Caki2 (cell line): Measurements from ENCODE around the gene IARS1. TPM values are rescaled to one million over a fixed set of nuclear protein-coding genes. Genes with fewer than 3 reads are reported as not detected.

ENCODE experiments used
- DNase-seq: peaks from one replicate; pipeline ENCODE4 v3.0.0-alpha.2; 2015; ENCODE audit warnings: low read depth
- in situ Hi-C: cut with HindIII; loops from 2 replicates; pipeline ENCODE4 v1.10.0; 2016; ENCODE audit warnings: low sequenced_read_pairs, low pct_unique_long_range_greater_than_20kb, mixed read lengths
- total RNA-seq: library from RNA; depleted of rRNA; stranded (reverse); fragments of >200 nt; shearing (Covaris generic); gene quantifications from 2 replicates; pipeline ENCODE4 v1.2.3, GENCODE V29; 2014; ENCODE audit warnings: low replicate concordance

IARS1 gene
- total RNA-seq, 1 experiment from 2014 or later = 112 TPM

GRCh38 chr9:92299116-92299515 lies 5.6 kb upstream of the IARS1 start:
- no peak for DNase-seq

DNA sequence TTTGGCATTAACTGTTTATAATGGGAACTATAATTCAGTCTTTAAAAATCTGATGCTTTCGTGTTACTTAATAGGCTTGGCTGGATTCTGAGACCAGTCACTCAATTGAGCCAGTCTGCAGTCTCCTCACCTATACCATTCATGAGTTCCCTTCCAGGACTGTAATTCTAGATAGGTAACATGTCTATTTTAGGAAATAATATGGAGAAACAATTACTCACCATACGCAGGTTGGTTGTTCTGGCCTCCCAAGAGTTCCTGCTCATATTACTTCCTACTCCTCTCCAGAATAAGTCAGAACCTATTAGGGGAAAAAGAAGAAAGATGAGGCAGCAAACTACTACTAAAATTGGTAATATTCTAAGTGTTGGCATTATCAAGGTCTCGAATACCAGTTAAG lies 4.5 kb upstream of the IARS1 start:
- no peak for DNase-seq
- in situ Hi-C loops = no loop called here

More at GRCh38 chr9:92299116-92299515, 5.6 kb upstream of the IARS1 start:
- in situ Hi-C loops = no loop called here

GRCh38 chr9:92297611-92298010 lies 4.1 kb upstream of the IARS1 start:
- in situ Hi-C loops = no loop called here
- DNase-seq = no peak

- no peak for DNase-seq
- in situ Hi-C loops = no loop called here
Measured at GRCh38 chr9:92295827-92296258, 2.3 kb upstream of the IARS1 start.

DNA sequence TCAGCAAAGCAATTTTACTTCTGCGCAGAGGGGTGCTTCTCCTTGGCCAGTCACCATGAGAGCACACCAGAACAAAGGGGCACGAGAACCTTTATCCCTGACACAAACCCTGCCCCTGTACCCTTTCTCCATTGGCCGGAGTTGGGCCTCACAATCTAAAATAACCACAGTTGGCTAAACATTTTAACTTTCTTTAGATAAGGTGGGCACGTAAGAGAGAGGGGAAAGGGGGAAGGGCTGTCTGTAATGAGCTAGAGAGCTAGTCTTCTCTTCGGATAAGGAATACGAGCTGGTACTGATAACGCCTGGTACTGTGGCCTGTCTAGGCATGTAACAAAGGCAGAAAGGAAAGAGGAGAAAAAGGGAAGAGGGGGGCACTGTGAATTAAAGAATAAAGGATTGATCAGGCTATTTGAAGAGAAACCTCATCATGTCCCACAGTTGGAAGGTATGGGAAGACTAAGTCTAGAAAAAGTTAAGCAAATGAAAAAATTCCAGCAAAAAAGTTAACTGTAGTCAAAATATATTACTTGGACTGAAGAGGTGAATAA lies 1.8 kb upstream of the IARS1 start:
- no peak for DNase-seq
- in situ Hi-C loops = no loop called here

DNA sequence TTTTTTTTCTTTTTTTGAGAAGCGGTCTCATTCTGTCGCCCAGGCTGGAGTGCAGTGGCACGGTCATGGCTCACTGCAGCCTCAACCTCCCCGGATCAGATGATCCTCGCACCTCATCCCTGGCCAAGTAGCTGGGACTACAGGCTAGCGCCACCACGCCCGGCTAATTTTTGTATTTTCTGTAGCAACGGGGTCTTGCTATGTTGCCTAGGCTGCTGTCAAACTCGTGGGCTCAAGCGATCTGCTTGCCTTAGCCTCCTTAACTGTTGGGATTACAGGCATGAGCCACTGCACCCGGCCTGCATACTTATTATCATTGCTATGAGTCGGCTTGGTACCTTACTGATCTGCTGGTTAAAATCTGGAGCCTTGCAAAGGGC lies 790 bp upstream of the IARS1 start:
- in situ Hi-C loops = no loop called here

GRCh38 chr9:92293075-92293354 lies 482 bp downstream of the IARS1 start:
- in situ Hi-C loops = no loop called here
- DNase-seq = no peak

More for the DNA sequence above, 790 bp upstream of the IARS1 start:
- peak; percentile 44 for DNase-seq

DNA sequence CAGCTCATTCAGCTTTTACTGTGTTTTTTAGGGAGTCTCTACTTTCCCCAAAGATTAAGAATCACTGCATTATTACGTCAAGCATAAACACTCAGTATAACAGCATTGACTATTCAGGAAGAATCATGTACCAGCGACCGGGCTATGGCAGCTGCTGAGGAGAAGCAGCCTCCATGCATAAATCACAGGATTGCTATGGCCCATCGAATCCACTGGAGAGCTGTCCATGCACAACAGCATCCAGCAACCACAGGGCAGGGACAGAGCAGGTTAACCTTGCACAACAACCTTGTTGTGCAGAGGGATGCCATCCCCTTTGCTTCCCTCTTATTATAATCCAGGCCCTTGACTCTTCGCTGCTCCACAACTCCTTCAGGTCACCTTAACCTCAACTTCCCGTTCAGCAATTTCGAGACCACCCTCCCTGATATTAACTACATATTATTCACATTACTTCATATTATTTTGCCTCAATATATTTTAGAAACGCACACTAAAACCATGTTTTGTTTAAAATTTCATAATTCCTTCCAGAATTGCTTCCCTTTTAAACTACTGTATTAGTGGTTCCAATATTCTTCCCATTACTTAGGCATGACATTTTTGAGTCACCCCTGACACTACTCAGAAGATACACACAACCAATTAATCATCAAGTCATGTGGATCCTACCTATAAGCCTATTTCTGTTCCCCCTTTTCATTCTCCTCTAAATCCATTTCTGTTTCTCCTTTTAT lies 991 bp downstream of the IARS1 start:
- in situ Hi-C loops = no loop called here
- no peak for DNase-seq

GRCh38 chr9:92291577-92291976 lies 1.9 kb downstream of the IARS1 start:
- DNase-seq = no peak
- in situ Hi-C loops = no loop called here

DNA sequence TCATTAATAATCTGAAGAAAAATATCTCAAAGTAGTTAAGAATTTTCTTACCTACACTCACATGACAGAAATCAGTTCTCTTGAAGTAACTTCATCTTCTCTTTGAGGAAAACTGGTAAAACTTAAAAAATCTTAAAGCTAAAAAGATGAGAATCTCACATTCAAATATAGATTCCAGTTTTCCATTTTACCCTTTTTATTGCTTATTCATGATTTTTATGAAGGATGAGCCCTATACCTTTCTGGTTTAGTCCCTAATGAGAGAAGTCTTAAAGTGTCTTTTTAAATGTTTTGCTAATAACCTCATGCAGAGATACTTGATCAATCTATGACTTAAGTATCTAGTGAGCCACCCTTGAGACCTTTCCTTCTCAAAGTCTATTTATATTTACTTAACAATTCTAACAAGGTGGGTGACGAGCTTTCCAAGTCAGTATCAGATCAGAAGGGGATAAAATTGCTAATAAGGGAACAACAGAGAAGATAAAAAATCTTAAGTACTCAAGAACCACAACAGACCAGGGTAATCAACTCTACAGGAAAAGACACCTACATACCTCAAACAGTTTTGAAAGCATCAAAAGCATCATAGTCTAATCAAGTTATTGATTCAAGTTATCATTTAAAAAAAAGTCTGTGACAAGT lies 2.6 kb downstream of the IARS1 start:
- in situ Hi-C loops = no loop called here
- DNase-seq = no peak

DNA sequence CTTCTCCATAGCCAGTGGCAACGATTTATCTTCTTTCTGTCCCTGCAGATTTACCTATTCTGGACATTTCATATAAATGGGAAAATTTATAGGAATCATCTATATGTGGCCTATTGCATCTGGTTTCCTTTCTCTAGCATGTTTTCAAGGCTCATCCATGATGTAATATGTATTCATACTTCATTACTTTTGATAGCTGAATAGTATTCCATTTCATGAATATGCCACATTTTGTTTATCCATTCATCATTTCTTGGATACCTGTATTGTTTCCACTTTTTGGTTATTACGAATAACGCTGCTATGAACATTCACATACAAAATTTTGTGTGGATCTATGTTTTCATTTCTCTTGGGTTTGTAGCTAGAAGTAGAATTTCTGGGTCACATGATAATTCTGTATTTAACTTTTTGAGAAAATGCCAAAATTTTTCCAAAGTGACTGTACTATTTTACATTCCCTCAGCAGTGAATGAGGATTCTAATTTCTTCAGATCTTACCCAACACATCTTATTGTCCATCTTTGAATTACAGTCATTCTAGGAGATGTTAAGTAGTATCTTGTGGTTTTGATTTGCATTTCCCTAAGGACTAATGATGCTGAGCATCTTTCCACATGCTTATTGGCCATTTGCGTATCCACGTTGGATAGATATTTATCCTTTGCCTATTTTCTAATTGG lies 3.6 kb downstream of the IARS1 start:
- in situ Hi-C loops = no loop called here
- no peak for DNase-seq

- in situ Hi-C loops = no loop called here
- no peak for DNase-seq
Measured at GRCh38 chr9:92279302-92279701, 14.2 kb downstream of the IARS1 start.

DNA sequence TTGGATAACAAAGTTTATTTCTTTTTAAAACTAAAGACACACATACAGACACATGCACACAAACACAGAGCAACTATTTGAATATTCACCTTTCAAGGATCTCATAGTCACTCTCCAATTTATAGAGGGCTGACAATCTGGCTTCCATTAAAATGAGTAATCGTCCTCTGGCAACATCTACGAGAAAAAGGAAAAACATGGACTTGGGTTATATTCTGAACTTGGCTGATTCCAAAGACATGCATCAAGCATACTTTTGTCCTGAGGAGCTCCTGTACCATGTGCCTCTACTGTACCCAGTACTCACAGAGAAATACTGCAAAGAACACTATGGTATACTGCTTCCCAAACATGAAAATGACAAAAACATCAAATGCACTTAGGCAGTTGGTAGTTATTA lies 15.4 kb downstream of the IARS1 start:
- in situ Hi-C loops = no loop called here

DNA sequence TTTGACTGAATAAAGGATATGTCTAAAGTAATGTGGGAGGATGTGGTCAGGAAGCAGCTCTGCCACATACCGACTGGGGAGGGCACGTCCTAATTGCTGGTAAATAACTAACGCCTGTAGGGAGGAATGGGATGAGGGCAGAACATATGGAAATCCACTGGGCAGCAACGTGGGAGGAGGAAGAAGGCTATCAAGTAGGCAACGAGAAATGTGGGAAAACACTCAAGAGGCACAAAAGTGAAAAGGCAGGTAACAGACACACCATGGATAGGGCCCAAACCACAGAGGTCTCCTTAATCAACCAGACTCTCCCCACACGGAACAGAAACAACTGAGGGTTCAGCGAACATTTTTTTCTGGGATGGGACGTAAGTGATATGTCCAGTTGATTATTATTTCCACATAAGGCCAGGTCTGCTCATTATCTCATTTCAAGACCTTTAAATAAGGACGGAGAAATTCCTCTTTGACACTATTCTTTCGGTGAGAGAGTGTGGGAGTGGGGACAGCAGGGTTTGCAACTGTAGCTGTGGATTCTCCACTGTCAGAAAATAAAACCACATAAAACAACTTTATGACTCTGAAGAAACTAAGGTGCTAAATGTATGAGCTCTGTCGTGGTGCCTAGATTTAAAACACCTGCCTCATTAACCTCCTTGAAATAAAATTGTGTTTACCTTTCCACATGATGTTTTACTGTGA lies 17.0 kb downstream of the IARS1 start:
- DNase-seq = no peak
- in situ Hi-C loops = no loop called here

More for the DNA sequence above, 15.4 kb downstream of the IARS1 start:
- DNase-seq = no peak

GRCh38 chr9:92275541-92275940 lies 18.0 kb downstream of the IARS1 start:
- DNase-seq = no peak
- in situ Hi-C loops = no loop called here

- DNase-seq = no peak
- in situ Hi-C loops = no loop called here
Measured at GRCh38 chr9:92270511-92270910, 23.0 kb downstream of the IARS1 start.

DNA sequence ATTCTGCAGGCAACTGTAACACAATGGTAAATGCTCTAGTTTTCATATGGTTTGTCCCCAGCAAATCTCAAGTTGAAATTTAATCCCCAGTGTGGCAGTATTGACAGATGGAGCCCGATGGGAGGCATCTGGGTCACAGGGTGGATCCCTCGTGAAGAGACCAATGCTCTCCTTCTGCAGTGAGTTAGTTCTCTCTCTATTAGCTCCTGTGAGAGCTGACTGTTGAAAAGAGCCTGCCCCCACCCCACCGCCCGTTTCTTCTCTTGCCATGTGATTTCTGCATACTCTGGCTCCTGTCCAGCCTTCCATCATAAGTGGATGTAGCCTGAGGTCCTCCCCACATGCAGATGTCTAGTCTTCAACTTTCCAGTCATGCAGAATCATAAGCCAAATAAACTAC lies 27.0 kb downstream of the IARS1 start:
- in situ Hi-C loops = no loop called here
- no peak for DNase-seq

- DNase-seq = no peak
- in situ Hi-C loops = no loop called here
Measured at GRCh38 chr9:92265154-92265553, 28.3 kb downstream of the IARS1 start.

- in situ Hi-C loops = no loop called here
- no peak for DNase-seq
Measured at GRCh38 chr9:92263131-92263530, 30.4 kb downstream of the IARS1 start.
